ENCODE measurements around the gene FGF14. TPM values are rescaled to one million over a fixed set of nuclear protein-coding genes. Genes with fewer than 3 reads are reported as not detected.

The FGF14 gene
- total RNA-seq, 4 donors from 2014 or later = 0.12 to 3.5 (median 1.3) TPM

- no peak for TF ChIP-seq CTCF (IDR thresholded peaks at IDR 0.05)
- no peak for ATAC-seq (ENCODE audit: low FRiP score)
- DNase-seq (ENCODE audit: low spot score) = no peak
Observed at GRCh38 chr13:102049853-102050252, 352.0 kb downstream of the FGF14 start.

GRCh38 chr13:102045731-102046130, 356.1 kb downstream of the FGF14 start:
- ATAC-seq (ENCODE audit: low FRiP score) = no peak
- no peak for TF ChIP-seq CTCF (IDR thresholded peaks at IDR 0.05)
- no peak for DNase-seq (ENCODE audit: low spot score)

GRCh38 chr13:102042746-102043145, 359.1 kb downstream of the FGF14 start:
- TF ChIP-seq CTCF (IDR thresholded peaks at IDR 0.05) = no peak
- ATAC-seq (ENCODE audit: low FRiP score) (no peak), DNase-seq (ENCODE audit: low spot score) (no peak)

GRCh38 chr13:102041544-102041943, 360.3 kb downstream of the FGF14 start:
- no peak for DNase-seq (ENCODE audit: low spot score)
- no peak for ATAC-seq (ENCODE audit: low FRiP score)
- no peak for TF ChIP-seq CTCF (IDR thresholded peaks at IDR 0.05)

GRCh38 chr13:102040812-102041211, 361.0 kb downstream of the FGF14 start:
- ATAC-seq (ENCODE audit: low FRiP score) = no peak

GRCh38 chr13:102039264-102039663, 362.6 kb downstream of the FGF14 start:
- no peak for TF ChIP-seq CTCF (IDR thresholded peaks at IDR 0.05)
- DNase-seq (ENCODE audit: low spot score) (no peak), ATAC-seq (ENCODE audit: low FRiP score) (no peak)

More at GRCh38 chr13:102040812-102041211, 361.0 kb downstream of the FGF14 start:
- TF ChIP-seq CTCF (IDR thresholded peaks at IDR 0.05) = no peak
- no peak for DNase-seq (ENCODE audit: low spot score)

- ATAC-seq (ENCODE audit: low FRiP score) (no peak), DNase-seq (ENCODE audit: low spot score) (no peak)
- TF ChIP-seq CTCF (IDR thresholded peaks at IDR 0.05) = no peak
Observed at GRCh38 chr13:102038787-102039186, 363.1 kb downstream of the FGF14 start.

Measured in omental fat pad (tissue), 4 donors.